ENCODE data around the gene EHHADH. TPM values are rescaled to one million over a fixed set of nuclear protein-coding genes. Genes with fewer than 3 reads are reported as not detected.

The EHHADH gene
- polyA plus RNA-seq, 3 donors, result 0.57 to 1.5 (median 1.1) TPM

- H2AFZ ChIP-seq (ENCODE audit: insufficient read depth, low read depth, low read length, poor library complexity, severe bottlenecking), result no peak overlapping the region
- Mint-ChIP-seq H3K27ac (no peak overlapping the region), H3K36me3 (no peaks in the 10 kb centered on the region), H3K9me3 (peaks cover 0 to 9% (median 0%) of the 10 kb centered on the region in 7 donors), H3K27me3 (ENCODE audit: low read depth in 3 of 3) (peaks cover 10 to 16% (median 12%) of the 10 kb centered on the region in 3 donors), H3K4me3 (no peak overlapping the region), H3K4me1 (no peaks in the 10 kb centered on the region)
- no peak for DNase-seq
- peaks cover 36 to 38% of the 10 kb centered on the region in 2 donors for H3K27me3 ChIP-seq (ENCODE audit: control insufficient read depth in 2 of 2, insufficient read depth in 2 of 2, low read length in 2 of 2)
- H4K20me1 ChIP-seq (ENCODE audit: insufficient read depth, low read length), result no peaks in the 10 kb centered on the region
- H3K4me2 ChIP-seq (replicated peaks; ENCODE audit: extremely low read depth, low read length, poor library complexity, severe bottlenecking), result no peak overlapping the region
- H3K9ac ChIP-seq (ENCODE audit: insufficient read depth, low read length, poor library complexity, severe bottlenecking), result no peak overlapping the region
- H3K4me3 ChIP-seq (replicated peaks in 1 of 3; ENCODE audit: low read depth in 2 of 3, low read length in 3 of 3), result no peak overlapping the region
- no peaks in the 10 kb centered on the region for H3K79me2 ChIP-seq (ENCODE audit: insufficient read depth, low read length)
- no peak for TF ChIP-seq CTCF (IDR thresholded peaks at IDR 0.05)
- H3K36me3 ChIP-seq (replicated peaks in 1 of 2; ENCODE audit: control insufficient read depth in 1 of 2, insufficient read depth in 2 of 2, low read length in 2 of 2), result no peaks in the 10 kb centered on the region
- intact Hi-C loops (cut with micrococcal nuclease), result no loop called here
- no peak overlapping the region for H3K27ac ChIP-seq (ENCODE audit: low read depth in 1 of 2, low read length in 2 of 2)
- WGBS (ENCODE audit: insufficient coverage), result no CpG with 5 or more reads among the region's 3 CpGs
- H3K4me1 ChIP-seq (ENCODE audit: control insufficient read depth in 1 of 2, insufficient read depth in 2 of 2, low read length in 2 of 2), result no peaks in the 10 kb centered on the region
- no peaks in the 10 kb centered on the region for H3K9me3 ChIP-seq (replicated peaks in 1 of 2; ENCODE audit: control insufficient read depth in 1 of 2, insufficient read depth in 1 of 2, low read length in 2 of 2)
These were observed 109.1 kb downstream of the EHHADH start for GRCh38 chr3:185144784-185145183.

Small RNA genes lying within 50 kb of the gene (small RNA-seq; reads per million reads assigned to genes)
- not detected for gene MIR5588 (ENCODE audit: insufficient read length, low read depth)

Other genes starting within 250 kb of the EHHADH start
- under 1 TPM in 2 of 3 donors, not detected in 1; 0.01 to 0.08 TPM for gene C3orf70, start 101.0 kb downstream of the EHHADH start, polyA plus RNA-seq
- 10 to 100 TPM in 2 of 3 donors, 1 to 10 TPM in 1; 5.0 to 34.2 (median 30.9) TPM for gene MAP3K13, start 109.1 kb upstream of the EHHADH start, polyA plus RNA-seq
- 1 to 10 TPM; 3.9 to 7.2 (median 5.4) TPM for gene TMEM41A, start 245.0 kb upstream of the EHHADH start, polyA plus RNA-seq

Data from CD14-positive monocyte (primary cell).